Measurements from ENCODE around the gene RGS3. TPM values are rescaled to one million over a fixed set of nuclear protein-coding genes. Genes with fewer than 3 reads are reported as not detected.

The RGS3 gene
- polyA plus RNA-seq, 1 experiment: 41.0 TPM

- TF ChIP-seq CTCF (IDR thresholded peaks at IDR 0.05; ENCODE audit: low read depth, low read length): no peak
- ChIA-PET POLR2A (no interaction called here), CTCF (no interaction called here)
- no peaks in the 10 kb centered on the region for H3K9me3 ChIP-seq (ENCODE audit: control insufficient read depth, insufficient read depth, low read length)
- no peak for DNase-seq (ENCODE audit: low read depth, low spot score)
- H3K27me3 ChIP-seq (ENCODE audit: control insufficient read depth, insufficient read depth, low read length): no peaks in the 10 kb centered on the region
- no peak overlapping the region for H3K4me3 ChIP-seq (ENCODE audit: low read depth, low read length)
- no peak overlapping the region for H3K27ac ChIP-seq (ENCODE audit: low read depth, low read length)
These were observed 11.5 kb downstream of the RGS3 start for GRCh38 chr9:113475031-113475430.

DNA sequence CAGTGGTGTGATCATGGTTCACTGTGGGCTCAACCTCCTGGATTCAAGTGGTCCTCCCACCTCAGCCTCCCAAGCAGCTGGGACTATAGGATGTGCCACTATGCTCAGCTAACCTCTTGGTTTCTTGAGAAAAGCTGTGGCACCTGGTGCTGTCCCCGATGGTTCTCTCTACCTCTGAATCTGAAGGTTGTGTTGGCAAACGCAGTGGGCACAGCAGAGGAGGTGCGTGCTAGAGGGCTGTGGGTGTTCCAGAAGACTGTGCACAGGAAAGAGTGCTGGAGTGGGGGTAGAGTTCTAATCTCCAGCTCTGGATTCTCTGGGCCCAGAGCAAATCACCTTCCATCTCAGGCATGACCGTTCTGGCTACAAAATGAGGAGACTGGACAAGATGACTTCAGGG is 12.5 kb downstream of the RGS3 start:
- Histone ChIP-seq H3K9me3 (ENCODE audit: control insufficient read depth, insufficient read depth, low read length) (no peaks in the 10 kb centered on the region), H3K27me3 (ENCODE audit: control insufficient read depth, insufficient read depth, low read length) (no peaks in the 10 kb centered on the region), H3K27ac (ENCODE audit: low read depth, low read length) (no peak overlapping the region), H3K4me3 (ENCODE audit: low read depth, low read length) (no peak overlapping the region)
- TF ChIP-seq CTCF (IDR thresholded peaks at IDR 0.05; ENCODE audit: low read depth, low read length): no peak
- CTCF ChIA-PET: no interaction called here
- no peak for DNase-seq (ENCODE audit: low read depth, low spot score)
- POLR2A ChIA-PET: no interaction called here

DNA sequence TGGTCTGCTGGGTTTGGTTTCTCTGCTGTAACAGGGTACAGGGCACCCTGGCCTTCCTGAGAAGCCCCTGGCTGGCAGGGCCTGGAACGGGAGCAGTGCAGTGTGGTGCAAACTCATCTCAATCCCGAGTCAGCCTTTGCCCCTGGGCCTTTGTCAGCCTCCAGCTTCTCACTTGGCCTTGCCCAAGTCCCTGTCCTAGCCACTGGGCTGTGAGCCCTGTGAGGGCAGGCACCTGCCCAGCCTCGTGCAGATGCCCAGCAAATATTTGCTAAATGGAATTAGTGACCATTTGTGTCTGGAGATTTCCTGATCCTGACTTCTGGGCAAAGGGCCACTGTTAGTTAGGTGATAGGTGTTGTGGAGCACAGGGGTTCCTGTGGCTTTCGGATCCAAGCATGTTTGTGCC is 13.0 kb downstream of the RGS3 start:
- Histone ChIP-seq H3K27me3 (ENCODE audit: control insufficient read depth, insufficient read depth, low read length) (no peaks in the 10 kb centered on the region), H3K4me3 (ENCODE audit: low read depth, low read length) (no peak overlapping the region), H3K27ac (ENCODE audit: low read depth, low read length) (no peak overlapping the region), H3K9me3 (ENCODE audit: control insufficient read depth, insufficient read depth, low read length) (no peaks in the 10 kb centered on the region)
- no peak for DNase-seq (ENCODE audit: low read depth, low spot score)
- ChIA-PET CTCF (no interaction called here), POLR2A (no interaction called here)
- no peak for TF ChIP-seq CTCF (IDR thresholded peaks at IDR 0.05; ENCODE audit: low read depth, low read length)

DNA sequence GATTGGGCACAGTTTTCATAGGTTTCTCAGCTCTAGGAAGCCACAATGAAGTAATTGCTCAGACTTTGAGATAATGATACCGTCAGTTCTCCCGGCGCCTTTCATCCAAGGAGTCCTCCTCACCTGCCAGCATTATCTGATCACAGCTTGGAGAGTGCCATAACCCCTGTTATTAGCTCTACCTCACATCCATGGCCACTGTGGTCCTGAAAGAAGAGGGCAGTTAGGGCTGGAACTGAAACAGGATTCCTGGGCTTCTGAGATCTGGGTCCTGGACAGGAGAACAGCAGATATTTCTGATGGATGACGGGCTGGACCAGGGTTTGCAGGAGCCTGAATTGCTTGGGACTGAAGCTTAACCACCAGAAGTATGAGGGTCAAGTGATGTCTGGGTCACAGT is 13.5 kb downstream of the RGS3 start:
- no peak for DNase-seq (ENCODE audit: low read depth, low spot score)
- Histone ChIP-seq H3K4me3 (ENCODE audit: low read depth, low read length) (no peak overlapping the region), H3K9me3 (ENCODE audit: control insufficient read depth, insufficient read depth, low read length) (no peaks in the 10 kb centered on the region), H3K27me3 (ENCODE audit: control insufficient read depth, insufficient read depth, low read length) (no peaks in the 10 kb centered on the region), H3K27ac (ENCODE audit: low read depth, low read length) (no peak overlapping the region)
- POLR2A ChIA-PET: no interaction called here
- CTCF ChIA-PET: no interaction called here
- no peak for TF ChIP-seq CTCF (IDR thresholded peaks at IDR 0.05; ENCODE audit: low read depth, low read length)

- Histone ChIP-seq H3K4me3 (ENCODE audit: low read depth, low read length) (no peak overlapping the region), H3K27me3 (ENCODE audit: control insufficient read depth, insufficient read depth, low read length) (no peaks in the 10 kb centered on the region), H3K9me3 (ENCODE audit: control insufficient read depth, insufficient read depth, low read length) (no peaks in the 10 kb centered on the region), H3K27ac (ENCODE audit: low read depth, low read length) (no peak overlapping the region)
- DNase-seq (ENCODE audit: low read depth, low spot score): no peak
- ChIA-PET POLR2A (no interaction called here), CTCF (no interaction called here)
- no peak for TF ChIP-seq CTCF (IDR thresholded peaks at IDR 0.05; ENCODE audit: low read depth, low read length)
These were observed 14.1 kb downstream of the RGS3 start for GRCh38 chr9:113477661-113478060.
